PC-3 (cell line): ENCODE data around the gene URM1.

Source experiments
- CTCF ChIP-seq: fragments of 300-600 bp; sonication (generic); conservative IDR thresholded peaks from 2 replicates; pipeline ENCODE4 v1.5.1; 2017; ENCODE audit warnings: antibody characterized with exemption, low read depth, mild to moderate bottlenecking, low read length
- EZH2 ChIP-seq: fragments of 300-600 bp; sonication (generic); IDR thresholded peaks from one replicate; pipeline ENCODE4 v1.6.1; 2017; ENCODE audit warnings: antibody characterized with exemption, mild to moderate bottlenecking, low read length; ENCODE audit not compliant: unreplicated experiment
- EZH2phosphoT487 ChIP-seq: fragments of 300-600 bp; sonication (generic); IDR thresholded peaks from 2 replicates; pipeline ENCODE4 v1.6.1; 2018; ENCODE audit warnings: mild to moderate bottlenecking, antibody characterized with exemption, low read length, borderline replicate concordance

GRCh38 chr9:128435611-128436010 is 64.4 kb downstream of the URM1 start:
- no peak for TF ChIP-seq CTCF
- no peak for TF ChIP-seq EZH2
- TF ChIP-seq EZH2phosphoT487, result no peak
